K562 (cell line): ENCODE results near the gene VDAC1. TPM values are rescaled to one million over a fixed set of nuclear protein-coding genes. Genes with fewer than 3 reads are reported as not detected.

Source experiments
- ARID4B ChIP-seq: sonication (generic); formaldehyde crosslinking; IDR thresholded peaks from 2 replicates; pipeline ENCODE4 v1.8.0; 2022; ENCODE audit warnings: mild to moderate bottlenecking, missing genetic modification reagents
- CREB1 ChIP-seq, 2 experiments: sonication (generic) in 1 of 2; formaldehyde crosslinking in 1 of 2; IDR thresholded peaks; 2 replicates each; pipeline versions ENCODE4 v1.6.1 to v1.8.0; 2012 to 2022; ENCODE audit warnings: inconsistent platforms in 1 of 2, mild to moderate bottlenecking in 1 of 2, missing genetic modification reagents in 1 of 2, moderate library complexity in 1 of 2
- CREB5 ChIP-seq: fragments of 250-450 bp; sonication (Bioruptor Pico); IDR thresholded peaks from 2 replicates; pipeline ENCODE4 v1.5.0; 2020; ENCODE audit warnings: mild to moderate bottlenecking
- ELK1 ChIP-seq: sonication (generic); formaldehyde crosslinking; IDR thresholded peaks from 2 replicates; pipeline ENCODE4 v1.8.1; 2022; ENCODE audit warnings: missing genetic modification reagents
- ESRRA ChIP-seq: fragments of 450-650 bp; IDR thresholded peaks from 2 replicates; pipeline ENCODE4 v1.6.1; 2014; ENCODE audit warnings: low read depth, mild to moderate bottlenecking, moderate library complexity, borderline replicate concordance
- FOXM1 ChIP-seq, 2 experiments: fragments of 450-650 bp in 1 of 2; sonication (generic) in 1 of 2; formaldehyde crosslinking in 1 of 2; IDR thresholded peaks; 2 replicates each; pipeline versions ENCODE4 v1.6.1 to v1.9.0; 2017 to 2022; ENCODE audit warnings: low read depth in 2 of 2, mild to moderate bottlenecking in 2 of 2, missing genetic modification reagents in 1 of 2, moderate library complexity in 1 of 2
- POLR2H ChIP-seq: IDR thresholded peaks from 2 replicates; pipeline ENCODE4 v1.6.1; 2016; ENCODE audit warnings: missing genetic modification characterization, low read depth, mild to moderate bottlenecking, control low read depth, missing compliant biosample characterization, moderate library complexity
- RERE ChIP-seq: sonication (generic); formaldehyde crosslinking; IDR thresholded peaks from 2 replicates; pipeline ENCODE4 v1.8.0; 2023; ENCODE audit warnings: missing genetic modification reagents, mild to moderate bottlenecking, borderline replicate concordance
- ZNF639 ChIP-seq, 2 experiments: fragments of 200-800 bp in 1 of 2; sonication (Bioruptor generic) in 1 of 2; sonication (generic) in 1 of 2; formaldehyde crosslinking in 1 of 2; IDR thresholded peaks in 1 of 2; conservative IDR thresholded peaks in 1 of 2; 2 replicates each; pipeline versions ENCODE4 v1.5.0 to v1.6.1; 2016 to 2020; ENCODE audit warnings: missing compliant biosample characterization in 1 of 2, missing genetic modification characterization in 1 of 2, missing genetic modification reagents in 1 of 2
- polyA plus RNA-seq, 8 experiments: library from polyadenylated mRNA; depleted of rRNA in 4 of 8; stranded (reverse) in 5 of 8; unstranded in 3 of 8; fragments of >200 nt; fragmentation: Nextera tagmentation in 2 of 8; fragmentation: Illumina TruSeq in 1 of 8; extraction: Ambion mirVana in 2 of 8; extraction: Trizol in 1 of 8; gene quantifications; 2 replicates each; pipeline versions ENCODE4 v1.2.1 to v1.2.3, GENCODE V29; 2011 to 2014; ENCODE audit warnings: inconsistent platforms in 1 of 8, missing spikeins in 1 of 8
- total RNA-seq, 7 experiments: library from RNA; depleted of rRNA in 6 of 7; stranded (reverse); fragments of >200 nt in 6 of 7; fragmentation: Illumina TruSeq in 2 of 7; extraction: Trizol in 2 of 7; gene quantifications; 2 replicates each; pipeline versions ENCODE4 v1.2.1 to v1.2.3, GENCODE V29; 2011 to 2021; ENCODE audit warnings: low replicate concordance in 1 of 7

VDAC1 gene
- total and polyA plus RNA-seq, 9 of the 15 experiments (the other 6 are each of a cell fraction or from before 2014, with no cell fraction given), result 168 to 366 (median 293) TPM

GRCh38 chr5:133930061-133930812 is 74.5 kb downstream of the VDAC1 start (continued):
- TF ChIP-seq FOXM1 (IDR thresholded peaks at IDR 0.05; ENCODE audit: low read depth) (no peak), FOXM1 (CRISPR knock-in tag; IDR thresholded peaks at IDR 0.05; ENCODE audit: low read depth) (no peak), ZNF639 (CRISPR knock-in tag; conservative IDR thresholded peaks at IDR 0.05 in 1 of 2, IDR thresholded peaks at IDR 0.05 in 1 of 2) (peak in 1 of 2 experiments; percentile 71; a peak in 2 of 4 replicates), ELK1 (CRISPR knock-in tag) (no peak), RERE (CRISPR knock-in tag) (no peak), POLR2H (tag) (no peak), CREB1 (IDR thresholded peaks at IDR 0.05) (peak; percentile 36; the same call in 1 of the 2 replicates), CREB1 (CRISPR knock-in tag; IDR thresholded peaks at IDR 0.05) (peak; percentile 72; the same call in 1 of the 2 replicates), ESRRA (peak; percentile 48; the same call in 1 of the 2 replicates), ARID4B (CRISPR knock-in tag) (no peak), CREB5 (CRISPR knock-in tag) (no peak)
